ENCODE measurements around the gene HK1.

Gene HK1

GRCh38 chr10:69408318-69409175 lies 130.3 kb downstream of the HK1 start:
- peak; percentile 98 for DNase-seq

DNA sequence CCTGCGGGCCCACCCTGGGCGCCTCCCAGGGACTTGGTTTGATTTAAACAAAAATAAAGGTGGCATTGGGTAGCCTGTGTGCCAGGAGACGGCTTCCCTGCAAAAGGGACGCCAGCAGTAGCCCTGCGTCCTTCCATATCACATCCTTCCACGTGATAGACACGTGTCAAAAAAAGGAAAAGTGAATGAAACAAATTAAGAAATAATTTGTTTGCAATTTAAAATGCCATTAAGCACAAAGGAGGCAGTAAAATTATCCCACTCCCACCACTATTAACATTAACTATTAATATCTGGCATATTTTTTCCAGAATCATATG lies 130.8 kb downstream of the HK1 start:
- DNase-seq = no peak

DNA sequence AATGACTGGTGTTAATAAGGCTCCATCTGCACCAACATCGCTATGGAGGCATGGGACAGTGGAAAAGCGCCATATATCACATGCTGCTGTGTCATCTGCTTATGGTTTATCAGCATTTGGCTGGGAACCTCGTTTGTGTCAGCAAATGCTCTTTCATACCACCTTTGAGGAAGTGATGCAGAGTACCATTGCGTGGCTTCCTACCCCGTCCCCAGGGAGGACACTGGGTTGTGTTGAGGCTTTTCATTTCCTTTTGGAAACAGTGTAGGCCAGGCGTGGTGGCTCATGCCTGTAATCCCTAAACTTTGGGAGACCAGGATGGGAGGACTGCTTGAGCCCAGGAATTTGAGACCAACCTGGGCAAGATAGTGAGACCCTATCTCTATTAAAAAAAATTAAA lies 131.7 kb downstream of the HK1 start:
- DNase-seq = no peak

GRCh38 chr10:69410487-69410886 lies 132.2 kb downstream of the HK1 start:
- no peak for DNase-seq

DNA sequence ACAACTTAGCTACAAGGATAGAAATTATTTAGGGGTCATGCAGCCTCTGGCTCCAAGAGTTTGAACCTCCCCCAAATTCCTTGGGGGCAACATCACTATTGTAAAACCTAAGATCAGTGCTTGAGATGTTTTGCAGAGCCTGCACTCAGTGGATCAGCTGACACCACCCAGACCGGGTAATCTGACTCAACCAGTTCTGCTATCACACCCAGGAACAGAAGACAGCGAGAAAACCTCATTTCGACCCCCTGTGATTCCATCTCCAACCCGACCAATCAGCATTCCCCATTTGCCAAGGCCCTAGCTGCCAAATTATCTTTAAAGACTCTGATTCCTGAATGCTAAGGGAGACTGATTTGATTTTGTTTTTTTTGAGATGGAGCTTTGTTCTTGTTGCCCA lies 133.2 kb downstream of the HK1 start:
- no peak for DNase-seq

DNA sequence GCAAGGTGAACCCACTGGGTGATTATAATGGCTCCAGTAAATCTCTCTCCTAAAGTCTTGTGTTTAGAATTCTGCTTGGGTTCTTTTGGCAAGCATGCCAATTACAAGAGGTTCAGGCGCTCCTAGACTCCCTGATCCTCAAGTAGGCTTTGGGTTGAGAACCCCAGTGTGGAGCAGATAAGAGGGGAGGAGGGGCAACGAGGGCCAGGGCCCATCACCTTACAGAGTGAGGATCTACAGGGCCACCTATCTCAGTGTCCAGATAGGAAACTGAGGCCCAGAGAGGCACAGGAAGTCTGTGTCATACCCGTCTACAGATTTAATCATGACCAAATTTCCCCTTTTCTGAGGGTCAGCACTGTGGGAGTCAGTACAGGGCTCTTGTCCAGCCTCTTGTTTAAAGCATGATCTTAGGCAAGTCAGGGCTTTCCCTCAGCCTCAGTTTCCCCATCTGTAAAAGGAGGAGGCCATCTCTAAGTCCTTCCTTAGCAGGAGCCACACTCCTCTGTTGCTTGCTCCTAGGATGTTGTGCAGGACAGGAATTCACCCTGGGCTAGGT lies 134.0 kb downstream of the HK1 start:
- no peak for DNase-seq

DNA sequence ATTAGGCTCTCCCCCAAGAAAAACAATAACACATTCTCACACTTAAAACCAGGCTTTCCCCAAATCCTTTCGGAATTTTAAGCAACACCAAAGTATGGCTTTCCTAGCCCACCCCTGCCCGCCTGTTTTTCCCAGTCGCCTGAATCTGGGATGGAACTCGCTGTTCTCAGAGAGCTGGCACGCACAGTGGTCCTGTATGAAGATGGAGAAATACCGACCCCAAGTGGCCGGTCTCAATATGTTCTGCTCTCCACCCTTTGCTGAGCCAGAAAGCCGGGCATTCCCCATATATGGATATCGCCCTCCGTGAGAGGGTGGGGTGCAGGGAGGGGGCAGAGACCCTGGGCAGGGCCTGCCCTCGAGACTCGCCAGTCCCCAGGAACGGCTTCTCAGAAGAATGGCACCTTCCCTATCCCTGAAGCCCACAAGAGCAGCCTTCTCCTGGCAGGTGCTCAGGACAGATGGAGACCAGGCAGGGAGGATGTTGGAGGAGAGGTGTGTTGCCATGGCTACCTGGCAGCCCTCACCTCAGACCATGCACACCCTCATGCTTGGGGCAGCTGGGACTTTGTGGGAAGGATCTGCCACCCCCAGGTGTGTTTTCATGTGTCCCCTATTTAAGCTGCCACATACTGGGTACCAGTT lies 135.0 kb downstream of the HK1 start:
- DNase-seq = peak; percentile 77

GRCh38 chr10:69414036-69415018 lies 136.0 kb downstream of the HK1 start:
- no peak for DNase-seq

- DNase-seq = no peak
Observed at GRCh38 chr10:69415049-69415448, 136.8 kb downstream of the HK1 start.

DNA sequence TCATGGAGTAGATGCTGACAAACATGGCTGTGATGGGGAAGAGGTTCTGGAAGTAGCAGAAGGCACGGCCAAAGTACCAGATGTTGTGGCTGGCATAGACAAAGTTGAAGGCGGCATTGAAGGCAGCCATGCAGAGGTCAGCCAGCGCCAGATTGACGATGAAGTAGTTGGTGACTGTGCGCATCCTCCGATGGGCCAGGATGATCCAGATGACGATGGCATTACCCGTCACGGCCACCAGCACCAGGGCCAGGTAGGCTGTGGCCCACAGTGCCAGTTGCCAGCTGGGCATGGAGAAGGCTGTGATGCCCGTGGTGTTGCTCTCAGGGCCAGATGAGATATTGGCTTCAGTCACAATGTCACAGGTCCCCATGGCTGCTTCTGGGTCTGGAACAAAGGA lies 137.7 kb downstream of the HK1 start:
- no peak for DNase-seq

- DNase-seq = no peak
Observed at GRCh38 chr10:69416695-69417094, 138.4 kb downstream of the HK1 start, which contains the start of gene TACR2. Gene TACR2, minus strand, starts transcription at chr10:69416918. Its CDS starts 595 bp downstream, at chr10:69416323.

- DNase-seq = no peak
Observed at GRCh38 chr10:69417542-69417941, 139.2 kb downstream of the HK1 start.

DNA sequence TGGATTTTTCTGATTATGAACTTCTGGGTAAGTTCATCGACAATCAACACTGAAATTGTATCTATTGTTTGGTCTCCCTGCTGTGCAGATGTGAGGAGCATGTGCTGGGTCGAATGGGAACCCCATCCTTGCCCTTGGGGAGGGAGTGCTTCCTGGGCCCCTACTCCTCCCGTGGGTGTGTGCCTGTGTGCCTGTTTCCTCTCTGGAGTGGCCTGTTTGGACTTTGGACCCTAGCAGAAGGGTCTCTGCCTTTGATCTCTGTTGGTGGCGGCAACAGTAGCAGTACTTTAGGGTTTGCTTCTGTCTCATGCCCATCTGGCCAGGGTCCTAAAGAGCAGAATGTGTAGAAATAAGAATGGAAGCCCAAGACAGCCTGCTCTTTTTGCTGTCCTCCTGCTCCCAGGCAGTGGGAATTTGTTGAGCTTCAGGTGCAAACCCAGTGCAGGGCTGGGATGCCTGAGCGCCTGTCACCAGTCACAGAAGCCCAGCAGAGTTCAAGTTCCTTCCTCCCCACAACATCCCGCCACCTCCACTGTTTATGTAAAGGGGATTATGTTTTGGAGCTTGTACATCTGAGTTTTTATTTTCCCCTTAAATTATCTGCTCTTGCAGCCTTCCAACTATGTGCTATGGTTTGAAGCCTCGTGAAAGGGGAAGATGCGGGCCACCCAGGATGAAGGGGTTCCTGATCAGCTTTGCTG lies 139.9 kb downstream of the HK1 start:
- DNase-seq = peak; percentile 69

DNA sequence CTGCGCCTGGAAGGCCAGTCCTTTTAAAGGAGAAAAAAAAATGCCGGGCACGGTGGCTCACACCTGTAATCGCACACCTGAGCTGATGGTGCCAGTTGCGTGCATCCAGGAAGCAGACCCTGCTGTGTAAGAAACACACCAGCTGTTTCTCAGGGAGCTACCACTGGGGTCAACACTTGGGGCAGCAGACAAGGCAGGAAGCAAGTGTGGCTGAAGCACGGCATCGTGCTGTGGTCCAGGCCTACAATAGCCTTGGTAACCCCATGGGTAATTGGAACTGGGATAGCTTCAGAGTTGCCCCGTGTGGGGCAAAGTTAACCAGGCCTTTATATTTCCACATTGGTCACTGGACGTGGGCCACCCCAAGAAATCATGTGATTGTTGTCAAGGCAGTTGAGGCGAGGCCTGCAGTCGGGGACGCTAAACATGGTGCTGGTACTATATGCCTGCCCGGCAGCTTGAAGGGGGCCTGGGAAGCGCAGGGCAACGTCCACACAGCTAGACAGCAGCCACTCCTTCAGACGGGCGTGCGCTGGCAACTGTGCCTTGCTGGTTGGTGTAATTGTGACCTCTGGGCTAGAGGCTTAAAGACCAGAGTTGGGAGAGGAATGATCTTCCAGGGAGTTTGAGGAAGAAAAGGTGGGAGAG lies 140.9 kb downstream of the HK1 start:
- DNase-seq = no peak

DNA sequence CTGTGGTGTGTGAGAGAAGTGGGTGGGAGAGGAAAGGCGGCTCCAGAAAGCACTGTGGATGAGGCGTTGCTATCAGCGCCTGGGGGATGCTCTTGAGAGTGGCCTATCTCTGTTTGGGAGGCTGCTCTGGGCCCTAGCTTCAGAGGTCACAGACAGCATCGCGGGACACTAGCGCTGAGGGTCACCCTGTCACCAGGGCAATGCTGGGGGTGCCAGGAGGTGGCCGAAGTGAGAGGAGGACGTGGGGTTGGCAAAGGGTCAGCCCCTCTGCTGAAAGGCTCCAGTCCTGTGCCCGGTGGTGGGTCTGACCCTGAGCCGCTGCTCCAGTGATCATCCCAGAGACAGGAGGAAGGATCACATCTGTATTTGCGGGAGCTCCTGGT lies 141.4 kb downstream of the HK1 start:
- no peak for DNase-seq

DNA sequence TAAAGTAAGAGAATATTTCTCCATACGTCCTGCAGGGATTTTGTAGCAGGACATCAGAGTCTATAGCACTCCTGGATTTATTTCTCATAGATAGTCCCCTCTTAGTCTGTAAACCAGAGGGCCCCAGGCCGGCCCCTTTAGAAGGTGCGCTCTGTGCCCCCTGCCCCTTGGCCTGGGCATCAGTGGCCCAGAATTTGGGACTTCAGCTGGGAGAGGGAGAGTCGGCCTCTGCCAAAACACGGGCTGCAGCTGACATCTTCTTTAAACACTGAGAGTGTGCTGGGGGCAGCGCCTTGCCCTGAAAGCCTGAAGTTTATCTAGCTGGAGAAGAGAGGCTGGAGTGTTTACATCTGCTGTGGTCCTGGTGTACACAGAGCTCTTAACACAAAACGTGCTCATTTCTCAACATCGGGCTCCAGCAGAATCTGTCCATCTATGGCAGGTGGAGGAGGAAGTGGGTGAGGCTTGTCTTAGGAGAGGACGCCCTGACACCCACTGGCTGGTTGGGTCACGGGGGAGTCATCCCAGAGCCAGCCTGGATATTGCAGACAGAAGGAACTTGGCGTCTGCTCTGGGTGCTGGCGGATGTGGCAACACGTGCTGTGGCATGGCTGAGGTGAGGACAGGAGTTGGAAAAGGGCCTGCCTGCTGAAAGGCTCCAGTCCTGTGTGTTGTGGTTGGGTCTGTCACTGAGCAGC lies 143.5 kb downstream of the HK1 start:
- DNase-seq = peak; percentile 98

DNA sequence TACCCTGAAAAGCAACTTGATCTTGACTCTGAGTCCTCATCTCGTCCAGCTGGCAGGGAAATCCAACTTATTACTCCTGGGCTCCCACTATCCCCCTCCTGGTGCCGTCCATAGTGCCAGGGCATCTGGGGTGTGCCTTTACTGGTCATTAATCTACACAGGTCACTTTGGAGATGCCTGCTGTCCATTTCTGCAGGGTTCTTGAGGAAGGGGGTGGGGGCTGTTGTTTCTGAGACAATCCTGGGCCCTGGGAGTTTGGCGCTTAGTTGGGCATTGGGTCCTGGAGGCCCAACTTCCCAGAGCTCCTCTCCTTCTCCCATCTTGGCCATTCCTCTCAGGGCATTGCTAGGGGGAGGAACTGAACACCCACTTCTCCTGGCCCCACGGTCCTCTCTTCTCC lies 144.4 kb downstream of the HK1 start:
- DNase-seq = no peak

GRCh38 chr10:69425041-69425440 lies 146.7 kb downstream of the HK1 start:
- DNase-seq = no peak

- peak; percentile 81 for DNase-seq
Observed at GRCh38 chr10:69425511-69426298, 147.4 kb downstream of the HK1 start.

GRCh38 chr10:69426376-69426727 lies 148.1 kb downstream of the HK1 start:
- no peak for DNase-seq
